GM18858 (cell line): ENCODE data around the gene MYO1E.
"Not testable (repeated sequence)": the region's sequence is repeated elsewhere in the genome, so short reads cannot be mapped to it uniquely, and the experiment has no call there.

ENCODE experiments used
- ATAC-seq: cut with Tn5 transposase; IDR thresholded peaks from one replicate; pipeline ENCODE4 v1.9.1; 2021; ENCODE audit not compliant: unreplicated experiment

Gene MYO1E

GRCh38 chr15:59173194-59173593, 199.5 kb downstream of the MYO1E start:
- no peak for ATAC-seq

- no peak for ATAC-seq
These were observed 200.3 kb downstream of the MYO1E start for GRCh38 chr15:59172289-59172901.

GRCh38 chr15:59171067-59171397, 201.6 kb downstream of the MYO1E start:
- ATAC-seq: no peak

- no peak for ATAC-seq
These were observed 202.2 kb downstream of the MYO1E start for GRCh38 chr15:59170295-59171066.

- no peak for ATAC-seq
These were observed 203.4 kb downstream of the MYO1E start for GRCh38 chr15:59169251-59169708.

GRCh38 chr15:59168536-59168935, 204.1 kb downstream of the MYO1E start:
- no peak for ATAC-seq

GRCh38 chr15:59166601-59167265, 205.9 kb downstream of the MYO1E start:
- no peak for ATAC-seq

GRCh38 chr15:59166166-59166565, 206.5 kb downstream of the MYO1E start:
- no peak for ATAC-seq

- no peak for ATAC-seq
These were observed 206.9 kb downstream of the MYO1E start for GRCh38 chr15:59165726-59166125.

- ATAC-seq: not testable (repeated sequence)
These were observed 210.6 kb downstream of the MYO1E start for GRCh38 chr15:59162080-59162479.

- ATAC-seq: no peak
These were observed 211.6 kb downstream of the MYO1E start for GRCh38 chr15:59160880-59161593.

- ATAC-seq: no peak
These were observed 213.5 kb downstream of the MYO1E start for GRCh38 chr15:59159210-59159609.

GRCh38 chr15:59158701-59159034, 214.0 kb downstream of the MYO1E start:
- no peak for ATAC-seq

- ATAC-seq: no peak
These were observed 214.6 kb downstream of the MYO1E start for GRCh38 chr15:59157840-59158700.

- ATAC-seq: no peak
These were observed 215.3 kb downstream of the MYO1E start for GRCh38 chr15:59157396-59157795.

- no peak for ATAC-seq
These were observed 217.2 kb downstream of the MYO1E start for GRCh38 chr15:59155431-59155830.

GRCh38 chr15:59154243-59154642, 218.4 kb downstream of the MYO1E start:
- ATAC-seq: no peak

- ATAC-seq: no peak
These were observed 219.2 kb downstream of the MYO1E start for GRCh38 chr15:59153466-59153865.

- ATAC-seq: no peak
These were observed 219.8 kb downstream of the MYO1E start for GRCh38 chr15:59152694-59153450.

- ATAC-seq: no peak
These were observed 222.5 kb downstream of the MYO1E start for GRCh38 chr15:59150185-59150584.
